Effector CD8-positive, alpha-beta T cell (primary cell): ENCODE results near the gene ATOH1.

Experiments used
- DNase-seq: peaks from one replicate; lab custom pipeline; 2025; lab: John Stamatoyannopoulos, UW
- total RNA-seq, 4 experiments: gene quantifications; one replicate each; lab custom pipeline; 2026; lab: John Stamatoyannopoulos, UW

Gene ATOH1, protein sequence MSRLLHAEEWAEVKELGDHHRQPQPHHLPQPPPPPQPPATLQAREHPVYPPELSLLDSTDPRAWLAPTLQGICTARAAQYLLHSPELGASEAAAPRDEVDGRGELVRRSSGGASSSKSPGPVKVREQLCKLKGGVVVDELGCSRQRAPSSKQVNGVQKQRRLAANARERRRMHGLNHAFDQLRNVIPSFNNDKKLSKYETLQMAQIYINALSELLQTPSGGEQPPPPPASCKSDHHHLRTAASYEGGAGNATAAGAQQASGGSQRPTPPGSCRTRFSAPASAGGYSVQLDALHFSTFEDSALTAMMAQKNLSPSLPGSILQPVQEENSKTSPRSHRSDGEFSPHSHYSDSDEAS
- 0 reads per million in 4 experiments for total RNA-seq

DNA sequence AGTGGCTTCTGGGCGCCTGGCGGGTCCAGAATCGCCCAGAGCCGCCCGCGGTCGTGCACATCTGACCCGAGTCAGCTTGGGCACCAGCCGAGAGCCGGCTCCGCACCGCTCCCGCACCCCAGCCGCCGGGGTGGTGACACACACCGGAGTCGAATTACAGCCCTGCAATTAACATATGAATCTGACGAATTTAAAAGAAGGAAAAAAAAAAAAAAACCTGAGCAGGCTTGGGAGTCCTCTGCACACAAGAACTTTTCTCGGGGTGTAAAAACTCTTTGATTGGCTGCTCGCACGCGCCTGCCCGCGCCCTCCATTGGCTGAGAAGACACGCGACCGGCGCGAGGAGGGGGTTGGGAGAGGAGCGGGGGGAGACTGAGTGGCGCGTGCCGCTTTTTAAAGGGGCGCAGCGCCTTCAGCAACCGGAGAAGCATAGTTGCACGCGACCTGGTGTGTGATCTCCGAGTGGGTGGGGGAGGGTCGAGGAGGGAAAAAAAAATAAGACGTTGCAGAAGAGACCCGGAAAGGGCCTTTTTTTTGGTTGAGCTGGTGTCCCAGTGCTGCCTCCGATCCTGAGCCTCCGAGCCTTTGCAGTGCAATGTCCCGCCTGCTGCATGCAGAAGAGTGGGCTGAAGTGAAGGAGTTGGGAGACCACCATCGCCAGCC, at the start of gene ATOH1:
Gene ATOH1, plus strand, starts transcription at position 422 of the 663 bp plus-strand sequence. Its CDS starts 174 bp downstream, at position 596.
- DNase-seq: no peak

DNA sequence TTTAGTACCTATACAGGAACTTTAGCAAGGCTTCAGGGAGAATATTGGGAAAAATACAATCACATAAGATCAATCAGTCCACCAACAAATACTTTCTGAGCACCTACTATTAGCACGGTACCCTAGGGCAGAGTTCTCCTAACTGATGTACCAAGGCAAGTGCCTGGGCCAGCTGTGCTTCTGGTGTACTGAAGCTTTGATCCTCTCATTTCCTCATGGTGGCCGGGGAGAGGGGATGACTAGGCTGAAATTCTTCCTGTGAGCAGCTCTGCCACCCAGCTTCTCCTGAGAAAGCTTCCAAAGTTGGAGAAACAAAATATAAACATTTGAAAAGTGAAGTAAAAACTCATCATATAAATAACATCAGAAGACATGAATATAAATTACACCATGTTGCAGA, 49.3 kb upstream of the ATOH1 start:
- no peak for DNase-seq

DNA sequence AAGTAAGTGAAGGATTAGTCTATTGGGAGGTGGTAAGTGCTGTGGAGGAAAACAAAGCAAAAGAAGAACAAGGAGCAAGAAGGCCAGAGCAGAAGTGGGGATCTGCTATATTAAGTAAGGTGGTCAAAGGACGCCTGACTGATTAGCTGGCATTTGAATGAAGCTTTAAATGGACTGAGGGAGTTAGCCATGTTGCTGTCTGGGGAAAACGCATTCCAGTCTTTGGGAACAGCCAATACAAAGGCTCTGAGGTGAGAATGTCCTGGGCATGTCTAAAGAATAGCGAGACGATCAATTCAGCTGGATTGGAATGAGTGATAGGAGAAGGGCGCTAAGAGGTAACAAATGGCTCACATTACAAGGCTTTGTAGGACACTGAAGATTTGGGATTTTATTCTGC, 48.5 kb upstream of the ATOH1 start:
- no peak for DNase-seq

DNA sequence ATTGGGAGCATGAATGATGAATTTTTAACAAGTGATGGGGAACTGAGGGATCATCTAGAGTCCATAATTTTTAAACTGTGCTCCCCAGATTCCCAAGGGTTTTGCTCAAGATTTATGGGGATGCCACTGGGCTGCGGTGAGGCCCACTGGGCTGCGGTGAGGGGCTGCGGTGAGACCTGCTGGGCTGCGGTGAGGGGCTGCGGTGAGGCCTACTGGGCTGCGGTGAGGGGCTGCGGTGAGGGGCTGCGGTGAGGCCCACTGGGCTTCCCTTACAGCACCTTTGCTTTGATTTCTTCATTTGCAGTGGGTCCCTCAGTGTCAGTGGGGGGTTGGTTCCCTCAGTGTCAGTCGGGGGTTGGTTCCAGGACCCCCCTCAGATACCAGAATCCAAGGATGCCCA, 47.4 kb upstream of the ATOH1 start:
- DNase-seq: no peak

DNA sequence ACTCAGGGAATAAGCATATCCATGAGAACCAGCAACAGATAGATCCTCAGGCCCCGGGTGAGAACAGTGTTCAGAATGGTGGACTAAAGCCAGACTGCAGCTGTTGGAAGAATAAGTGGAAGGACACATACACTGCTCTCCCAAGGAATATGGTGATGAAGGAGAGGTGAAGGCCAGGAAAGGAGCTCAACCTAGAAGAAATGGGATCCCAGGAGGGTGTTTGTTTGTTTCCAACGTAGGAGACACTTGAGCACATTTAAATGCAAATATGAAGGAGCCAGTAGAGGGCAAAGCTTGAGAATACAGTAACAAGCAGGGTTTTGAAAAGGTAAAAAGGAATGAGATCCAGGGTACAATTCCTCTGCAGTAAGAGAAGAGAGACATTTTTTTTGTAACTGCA, 42.4 kb upstream of the ATOH1 start:
- DNase-seq: no peak

DNA sequence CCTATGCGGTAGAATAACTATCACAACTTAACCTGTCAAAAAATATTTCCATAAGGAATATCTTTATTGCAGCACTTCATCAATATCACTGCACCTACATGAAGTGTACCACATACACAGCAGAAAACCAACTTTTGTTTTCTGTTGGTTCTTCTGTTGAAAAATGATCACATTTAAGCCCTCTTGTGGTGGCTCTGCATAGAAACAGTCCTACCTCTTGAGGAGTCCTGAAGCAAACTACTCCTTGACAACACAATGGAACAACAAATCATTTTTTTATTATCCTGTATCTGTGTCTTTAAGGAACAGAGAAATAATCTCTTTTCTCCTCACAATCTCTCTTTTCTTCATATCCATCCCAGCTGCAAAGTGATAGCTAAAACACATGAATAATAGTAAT, 39.8 kb upstream of the ATOH1 start:
- DNase-seq: no peak

DNA sequence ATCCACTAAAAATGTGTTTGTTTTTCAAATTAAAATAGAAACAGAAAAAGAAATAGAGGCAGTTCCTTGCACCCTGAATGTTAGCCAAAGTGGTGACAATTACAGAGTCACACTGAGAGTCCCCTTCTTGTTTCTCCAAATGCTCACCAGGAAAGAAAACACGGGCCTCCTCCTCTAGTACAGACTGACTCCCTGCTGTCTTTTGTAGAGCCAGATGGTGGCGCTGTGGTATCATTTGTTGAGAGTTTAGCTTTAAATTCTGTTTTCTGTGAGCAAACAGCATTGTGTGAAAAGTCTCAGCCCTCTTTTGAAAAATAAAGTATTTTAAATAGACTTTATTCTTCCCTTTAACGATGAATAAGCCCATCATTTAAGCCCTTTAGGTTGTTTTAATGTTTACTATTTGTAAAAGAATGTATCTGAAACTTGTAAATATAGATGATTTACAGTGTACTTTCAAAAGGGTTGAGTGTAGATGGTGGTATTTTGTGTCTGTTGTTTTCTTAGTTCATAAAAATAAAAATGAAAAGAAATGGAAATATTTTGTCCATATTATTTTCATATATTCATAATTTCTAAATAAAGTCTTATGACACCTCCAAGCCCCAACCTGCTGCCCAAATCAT, 36.9 kb upstream of the ATOH1 start:
- DNase-seq: no peak

DNA sequence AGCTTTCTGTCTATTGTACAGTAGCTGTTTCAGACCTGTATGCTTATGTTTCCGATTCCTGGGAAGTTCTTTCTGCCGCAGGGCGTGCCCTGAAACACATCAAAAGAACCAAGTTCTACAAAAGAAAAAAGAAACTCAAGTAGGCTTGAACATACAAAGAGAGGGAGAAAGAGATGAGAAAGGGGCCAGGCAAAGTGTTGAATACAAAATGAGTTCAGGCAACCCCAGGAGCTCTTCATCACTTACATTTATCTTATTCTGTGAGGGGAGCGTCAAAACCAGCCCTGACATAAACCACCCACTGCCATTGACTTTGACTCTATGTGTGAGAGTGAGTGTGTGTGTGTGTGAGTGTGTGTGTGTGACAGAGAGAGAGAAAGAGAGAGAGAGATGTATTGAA, 26.5 kb upstream of the ATOH1 start:
- no peak for DNase-seq

DNA sequence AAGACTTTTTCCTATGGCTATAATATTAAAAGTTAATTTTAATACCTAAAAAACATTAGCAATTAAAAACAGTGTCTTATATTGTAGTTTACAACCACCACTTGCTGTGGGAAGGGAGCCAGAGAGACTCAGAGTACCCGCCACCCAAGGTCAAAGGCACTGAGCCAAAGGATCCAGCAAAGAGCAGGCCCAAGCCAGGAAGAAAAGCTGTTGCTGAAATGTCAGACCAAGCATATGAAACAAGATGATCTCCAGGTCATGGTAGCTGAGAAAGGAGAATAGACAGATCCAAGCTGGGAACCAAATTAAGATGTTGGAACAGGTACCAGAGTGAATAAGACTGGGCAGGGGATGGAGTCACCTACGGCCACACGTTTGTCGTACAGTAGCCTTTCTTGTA, 18.8 kb upstream of the ATOH1 start:
- DNase-seq: no peak

DNA sequence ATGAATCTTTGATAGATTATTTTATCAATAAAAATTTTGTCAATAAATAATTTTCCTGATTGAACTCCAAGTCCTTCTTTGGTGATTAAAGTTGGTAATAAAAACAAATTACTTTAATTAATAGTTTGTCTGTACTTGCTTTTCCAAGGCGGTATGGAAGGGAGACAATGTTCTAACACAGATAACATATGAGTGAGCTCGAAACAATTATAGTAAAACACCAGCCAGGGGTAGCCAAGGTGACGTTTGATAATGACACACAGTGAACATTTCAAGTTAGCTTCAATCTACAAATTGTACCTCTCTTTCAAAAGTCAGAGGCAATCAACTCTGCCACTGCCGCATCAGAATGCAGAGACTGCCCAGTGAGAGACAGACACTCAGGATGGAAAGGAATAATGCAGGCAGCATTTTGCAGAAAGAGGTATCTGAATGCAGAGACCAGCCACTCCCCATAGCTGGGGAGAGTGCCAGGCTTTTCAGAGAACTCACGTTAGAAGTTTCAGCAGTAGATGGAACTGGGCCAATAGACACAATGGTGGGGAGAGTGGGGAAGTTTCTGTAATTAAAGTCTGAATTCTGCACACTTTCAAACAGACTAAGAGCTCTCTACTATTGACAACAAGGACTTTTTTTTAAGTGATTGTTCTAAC, 18.1 kb upstream of the ATOH1 start:
- DNase-seq: no peak

DNA sequence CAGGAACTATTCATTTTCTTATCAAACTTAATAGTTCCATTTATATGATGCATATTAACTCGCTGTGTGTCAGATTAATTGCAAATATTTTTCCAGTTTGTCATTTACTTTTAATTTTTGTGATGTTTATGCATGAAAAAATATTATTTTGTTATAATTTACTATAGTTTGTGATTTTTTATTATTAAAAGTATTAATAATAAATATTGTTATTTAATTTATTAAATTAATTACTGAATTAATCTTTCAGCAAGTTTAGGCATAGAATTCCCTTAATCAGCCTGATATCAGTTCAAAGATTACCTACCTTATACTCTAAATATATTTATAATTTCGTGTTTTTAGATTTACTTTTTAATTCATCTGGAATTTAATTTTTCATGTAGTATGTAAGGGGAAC, 15.5 kb upstream of the ATOH1 start:
- no peak for DNase-seq

DNA sequence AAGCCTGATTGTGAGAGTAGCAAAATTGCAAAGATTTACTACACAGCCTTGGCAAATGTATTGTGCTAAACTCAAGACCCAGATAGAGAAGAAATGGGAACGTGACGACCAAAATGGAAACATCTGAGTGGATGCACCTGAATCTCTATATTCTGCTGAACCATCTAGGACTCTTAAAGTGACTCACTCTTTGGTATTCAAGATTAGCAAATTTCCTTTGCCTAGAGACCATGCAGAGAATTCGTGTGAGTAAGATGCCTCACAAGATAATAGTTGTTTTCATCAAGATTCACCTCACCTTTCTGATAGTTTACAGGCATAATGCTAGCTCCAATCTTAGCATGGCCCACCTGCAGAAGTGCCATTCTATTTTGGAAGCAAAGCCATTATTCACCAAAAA, 14.4 kb upstream of the ATOH1 start:
- no peak for DNase-seq

DNA sequence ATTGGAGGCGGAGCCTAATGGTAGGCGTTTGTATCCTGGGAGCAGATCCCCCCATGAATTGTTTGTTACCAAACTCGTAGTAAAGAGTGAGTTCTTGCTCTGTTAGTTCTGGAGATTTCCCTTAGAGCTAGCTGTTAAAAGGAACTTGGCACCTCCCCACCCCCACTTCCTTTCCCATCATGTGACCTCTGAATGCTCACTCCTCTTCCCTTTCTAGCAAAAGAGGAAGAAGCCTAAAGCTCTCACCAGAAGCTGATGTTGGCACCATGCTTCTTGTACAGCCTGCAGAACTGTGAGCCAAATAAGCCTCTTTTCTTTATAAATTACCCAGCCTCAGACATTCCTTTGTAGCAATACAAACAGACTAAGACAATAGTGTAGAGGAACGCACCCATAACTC, 13.8 kb upstream of the ATOH1 start:
- no peak for DNase-seq

DNA sequence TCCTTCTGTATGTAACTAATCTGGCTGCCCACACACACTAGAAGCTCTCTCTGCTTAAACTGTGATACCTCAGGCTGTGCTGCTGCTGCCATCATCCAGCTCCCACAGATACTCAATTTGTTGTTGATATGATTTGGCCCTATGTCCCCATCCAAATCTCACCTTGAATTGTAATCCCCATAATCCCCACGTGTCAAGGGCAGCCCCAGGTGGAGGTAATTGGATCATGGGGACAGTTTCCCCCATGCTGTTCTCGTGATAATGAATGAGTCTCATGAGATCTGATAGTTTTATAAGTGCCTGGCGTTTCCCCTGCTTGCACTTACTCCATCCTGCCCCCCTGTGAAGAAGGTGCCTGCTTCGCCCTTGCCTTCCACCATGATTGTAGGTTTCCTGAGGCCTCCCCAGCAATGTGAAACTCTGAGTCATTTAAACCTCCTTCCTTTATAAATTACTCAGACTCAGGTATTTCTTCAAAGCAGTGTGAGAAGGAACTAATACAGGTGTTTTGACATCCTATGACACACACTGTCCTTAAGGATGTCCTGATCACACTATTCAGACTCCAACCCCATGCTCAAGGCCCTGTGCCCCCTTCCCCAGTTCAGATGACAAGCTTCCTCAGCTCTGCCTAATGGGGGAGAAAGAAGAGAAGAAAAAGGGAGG, 2.9 kb upstream of the ATOH1 start:
- DNase-seq: no peak

DNA sequence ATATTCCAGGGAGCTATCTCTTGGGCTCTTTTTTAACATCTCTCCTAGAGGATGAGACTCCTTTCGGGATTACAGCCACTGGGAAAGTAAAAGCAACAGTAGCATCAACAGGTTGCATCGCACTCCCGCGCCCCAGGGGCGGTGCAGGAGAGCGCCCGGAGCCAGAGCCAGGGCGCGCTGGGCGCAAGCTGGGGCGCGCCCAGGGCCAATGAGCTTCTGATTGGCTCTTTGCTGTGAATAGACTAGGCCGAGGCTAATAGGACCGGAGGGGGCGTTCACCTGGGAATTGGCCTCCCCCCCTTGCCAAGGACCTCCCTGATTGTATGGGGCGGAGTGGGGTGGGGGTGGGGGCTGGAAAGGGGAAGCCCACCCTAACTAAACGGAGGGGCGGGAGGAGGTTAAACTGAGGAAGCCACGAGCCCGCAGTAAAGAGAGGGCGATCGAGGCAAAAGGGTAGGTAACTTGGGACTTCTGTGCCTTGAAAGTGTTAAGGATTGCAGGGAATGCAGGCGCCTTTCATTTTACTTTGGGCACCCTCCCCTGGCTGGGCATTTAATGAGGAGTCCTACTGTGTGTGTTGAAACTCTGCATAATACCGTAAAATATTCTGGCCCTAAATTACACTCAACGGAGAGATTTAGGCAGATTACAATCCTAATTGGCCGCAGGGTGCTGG, 1.1 kb upstream of the ATOH1 start:
- DNase-seq: no peak

DNA sequence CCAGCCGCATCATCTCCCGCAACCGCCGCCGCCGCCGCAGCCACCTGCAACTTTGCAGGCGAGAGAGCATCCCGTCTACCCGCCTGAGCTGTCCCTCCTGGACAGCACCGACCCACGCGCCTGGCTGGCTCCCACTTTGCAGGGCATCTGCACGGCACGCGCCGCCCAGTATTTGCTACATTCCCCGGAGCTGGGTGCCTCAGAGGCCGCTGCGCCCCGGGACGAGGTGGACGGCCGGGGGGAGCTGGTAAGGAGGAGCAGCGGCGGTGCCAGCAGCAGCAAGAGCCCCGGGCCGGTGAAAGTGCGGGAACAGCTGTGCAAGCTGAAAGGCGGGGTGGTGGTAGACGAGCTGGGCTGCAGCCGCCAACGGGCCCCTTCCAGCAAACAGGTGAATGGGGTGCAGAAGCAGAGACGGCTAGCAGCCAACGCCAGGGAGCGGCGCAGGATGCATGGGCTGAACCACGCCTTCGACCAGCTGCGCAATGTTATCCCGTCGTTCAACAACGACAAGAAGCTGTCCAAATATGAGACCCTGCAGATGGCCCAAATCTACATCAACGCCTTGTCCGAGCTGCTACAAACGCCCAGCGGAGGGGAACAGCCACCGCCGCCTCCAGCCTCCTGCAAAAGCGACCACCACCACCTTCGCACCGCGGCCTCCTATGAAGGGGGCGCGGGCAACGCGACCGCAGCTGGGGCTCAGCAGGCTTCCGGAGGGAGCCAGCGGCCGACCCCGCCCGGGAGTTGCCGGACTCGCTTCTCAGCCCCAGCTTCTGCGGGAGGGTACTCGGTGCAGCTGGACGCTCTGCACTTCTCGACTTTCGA, 654 bp downstream of the ATOH1 start:
- DNase-seq: no peak

DNA sequence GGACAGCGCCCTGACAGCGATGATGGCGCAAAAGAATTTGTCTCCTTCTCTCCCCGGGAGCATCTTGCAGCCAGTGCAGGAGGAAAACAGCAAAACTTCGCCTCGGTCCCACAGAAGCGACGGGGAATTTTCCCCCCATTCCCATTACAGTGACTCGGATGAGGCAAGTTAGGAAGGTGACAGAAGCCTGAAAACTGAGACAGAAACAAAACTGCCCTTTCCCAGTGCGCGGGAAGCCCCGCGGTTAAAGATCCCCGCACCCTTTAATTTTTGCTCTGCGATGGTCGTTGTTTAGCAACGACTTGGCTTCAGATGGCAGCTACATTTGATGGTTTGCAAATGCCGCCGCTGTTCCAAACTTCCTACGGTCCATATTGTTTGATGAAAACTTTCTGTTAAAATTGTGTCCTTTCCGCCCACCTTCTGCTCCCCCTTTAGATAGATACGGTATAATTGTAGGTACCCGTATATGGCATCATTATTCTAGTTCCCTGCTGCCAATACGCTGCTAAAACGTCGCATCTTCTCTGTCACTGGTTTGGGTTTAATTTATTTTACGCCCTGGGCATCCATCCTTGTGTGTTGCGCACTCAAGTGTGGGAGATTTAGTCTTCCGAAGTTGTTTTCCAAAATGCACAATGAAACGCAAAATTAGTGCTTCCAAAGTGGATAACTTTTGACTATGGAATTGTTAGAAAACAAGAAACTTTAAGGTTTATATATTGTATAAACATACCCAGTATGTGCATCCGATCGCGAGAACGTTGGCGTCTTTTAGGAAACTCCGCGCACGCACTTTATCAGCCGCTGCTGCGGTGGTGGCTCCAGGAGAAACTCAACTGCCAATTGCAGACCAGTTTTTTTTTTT, 1.5 kb downstream of the ATOH1 start:
- no peak for DNase-seq

DNA sequence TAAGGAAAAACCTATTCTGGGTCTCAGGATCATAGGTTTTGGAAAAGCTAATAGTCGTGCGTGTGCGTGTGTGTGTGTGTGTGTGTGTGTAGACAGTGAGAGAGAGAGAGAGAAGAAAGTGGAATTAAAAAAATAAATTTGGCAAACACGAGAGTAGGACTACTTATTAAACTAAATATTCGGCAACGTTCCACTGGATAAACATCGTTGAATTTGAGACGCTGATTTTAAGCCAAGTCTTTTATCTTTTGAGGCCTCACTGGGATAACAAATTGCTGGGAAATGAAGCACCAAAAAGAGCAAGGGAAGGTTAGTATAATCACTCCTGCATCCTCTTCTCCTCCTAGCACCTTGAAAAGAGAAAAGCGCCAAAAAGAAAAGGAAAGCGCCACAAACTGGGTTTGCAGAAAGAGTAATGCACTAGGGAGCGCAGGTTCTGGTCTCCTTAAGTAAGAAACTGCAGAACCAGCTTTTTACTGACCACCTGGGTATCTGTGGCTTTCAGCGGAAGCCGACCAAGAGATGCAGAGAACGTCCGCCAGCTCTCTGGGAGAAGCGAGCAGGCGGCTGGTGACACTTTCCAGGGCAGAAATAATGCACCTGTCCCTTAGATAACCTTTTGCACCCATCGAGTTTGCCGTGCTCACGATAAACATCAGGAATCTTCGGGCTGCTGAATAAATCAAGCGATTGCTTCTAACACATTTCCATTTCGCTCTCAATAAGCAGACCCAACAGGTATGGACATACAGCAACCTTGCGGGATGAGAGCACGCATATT, 3.4 kb downstream of the ATOH1 start:
- DNase-seq: no peak
